Measurements from ENCODE around the gene TEX22. TPM values are rescaled to one million over a fixed set of nuclear protein-coding genes. Genes with fewer than 3 reads are reported as not detected.

TEX22 gene
- total and polyA plus RNA-seq, 8 donors = 0.96 to 3.0 (median 1.5) TPM

DNA sequence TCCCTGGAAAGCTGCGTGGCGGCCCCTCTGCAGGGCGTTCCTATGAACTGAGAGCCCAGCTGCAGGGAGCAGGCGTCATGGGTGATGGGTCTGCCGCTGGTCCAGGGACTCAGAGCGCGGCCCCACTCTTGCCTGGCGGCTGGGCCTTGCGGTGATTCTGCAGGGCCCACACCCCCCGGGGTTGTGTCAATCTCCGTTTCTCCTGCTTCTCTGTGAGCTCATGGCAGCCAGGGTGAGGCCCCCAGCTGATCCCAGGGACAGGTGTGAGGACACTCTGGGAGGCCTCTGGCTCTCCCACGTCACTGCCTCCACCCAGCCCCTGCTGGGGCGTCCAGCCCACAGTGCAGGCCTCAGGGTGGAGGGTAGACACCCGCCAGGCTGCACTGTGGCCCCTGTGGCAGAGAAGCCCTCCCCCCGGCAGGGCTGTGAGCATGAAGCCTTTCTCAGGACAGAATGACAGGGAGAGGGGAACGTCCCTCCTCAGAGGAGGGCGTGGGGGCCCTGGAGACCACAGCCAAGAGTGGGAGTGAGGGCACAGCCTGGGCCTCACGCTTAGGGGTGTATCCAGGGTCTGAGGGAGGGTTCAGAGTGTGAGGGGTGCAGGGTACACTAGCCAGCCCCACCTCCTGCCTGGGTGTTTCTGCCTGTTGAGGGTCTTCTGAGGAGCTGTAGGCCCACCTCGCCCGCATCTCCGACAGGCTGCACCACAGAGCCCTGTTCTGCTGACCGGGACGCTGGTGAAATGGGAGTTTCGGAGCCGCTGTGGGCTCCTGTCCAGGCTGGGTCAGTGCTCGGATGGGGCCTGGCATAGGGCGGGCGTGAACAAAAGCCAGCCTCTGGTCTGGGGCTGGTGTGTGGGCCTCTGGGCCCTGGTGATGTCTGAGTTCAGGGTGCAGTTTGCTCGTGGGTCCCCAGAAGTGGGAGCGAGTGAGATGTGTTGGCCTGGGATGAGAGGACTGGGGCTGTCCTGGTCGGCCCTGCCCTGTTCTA is 49.6 kb downstream of the TEX22 start:
- H3K27me3 ChIP-seq = no peaks in the 10 kb centered on the region
- H3K4me1 ChIP-seq = peaks cover 4 to 8% of the 10 kb centered on the region in 2 donors
- intact Hi-C loops (cut with DNase I) = no loop called here
- TF ChIP-seq, protein P1, sequence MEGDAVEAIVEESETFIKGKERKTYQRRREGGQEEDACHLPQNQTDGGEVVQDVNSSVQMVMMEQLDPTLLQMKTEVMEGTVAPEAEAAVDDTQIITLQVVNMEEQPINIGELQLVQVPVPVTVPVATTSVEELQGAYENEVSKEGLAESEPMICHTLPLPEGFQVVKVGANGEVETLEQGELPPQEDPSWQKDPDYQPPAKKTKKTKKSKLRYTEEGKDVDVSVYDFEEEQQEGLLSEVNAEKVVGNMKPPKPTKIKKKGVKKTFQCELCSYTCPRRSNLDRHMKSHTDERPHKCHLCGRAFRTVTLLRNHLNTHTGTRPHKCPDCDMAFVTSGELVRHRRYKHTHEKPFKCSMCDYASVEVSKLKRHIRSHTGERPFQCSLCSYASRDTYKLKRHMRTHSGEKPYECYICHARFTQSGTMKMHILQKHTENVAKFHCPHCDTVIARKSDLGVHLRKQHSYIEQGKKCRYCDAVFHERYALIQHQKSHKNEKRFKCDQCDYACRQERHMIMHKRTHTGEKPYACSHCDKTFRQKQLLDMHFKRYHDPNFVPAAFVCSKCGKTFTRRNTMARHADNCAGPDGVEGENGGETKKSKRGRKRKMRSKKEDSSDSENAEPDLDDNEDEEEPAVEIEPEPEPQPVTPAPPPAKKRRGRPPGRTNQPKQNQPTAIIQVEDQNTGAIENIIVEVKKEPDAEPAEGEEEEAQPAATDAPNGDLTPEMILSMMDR (IDR thresholded peaks at IDR 0.05) = no peak
- no peaks in the 10 kb centered on the region for H3K9me3 ChIP-seq
- no peak overlapping the region for H3K27ac ChIP-seq
- peak in 1 of 4 donors; percentile 62 for DNase-seq
- ATAC-seq = no peak
- no peak overlapping the region for H3K4me3 ChIP-seq
- H3K36me3 ChIP-seq = peaks cover 0 to 45% of the 10 kb centered on the region in 2 donors

DNA sequence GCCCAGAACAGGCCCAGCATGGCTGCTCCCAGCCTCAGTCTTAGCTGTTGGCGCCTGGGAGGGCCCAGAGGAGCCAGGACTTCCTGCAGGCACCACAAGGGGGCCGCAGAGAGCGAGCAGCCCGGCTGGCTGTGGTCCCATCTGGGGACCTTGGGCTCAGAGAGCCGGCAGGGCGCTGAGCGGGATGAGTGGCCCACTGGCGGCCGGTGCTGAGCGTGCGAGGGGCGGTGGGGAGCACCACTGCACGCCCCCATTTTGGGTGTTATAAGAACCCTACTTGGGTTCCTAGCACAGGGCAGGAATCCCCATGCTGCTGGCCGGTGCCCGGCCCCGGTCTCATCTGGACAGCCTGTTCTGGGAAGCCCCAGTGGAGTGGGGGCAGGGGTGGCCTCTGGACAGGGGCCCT is 50.4 kb downstream of the TEX22 start:
- peaks cover 4 to 8% of the 10 kb centered on the region in 2 donors for H3K4me1 ChIP-seq
- H3K4me3 ChIP-seq = no peak overlapping the region
- no peak overlapping the region for H3K27ac ChIP-seq
- H3K36me3 ChIP-seq = peaks cover 0 to 51% of the 10 kb centered on the region in 2 donors
- TF ChIP-seq, protein P1 (IDR thresholded peaks at IDR 0.05) = peak; percentile 91 to 93
- peak; percentile 95 for ATAC-seq
- intact Hi-C loops (cut with DNase I) = no loop called here
- no peaks in the 10 kb centered on the region for H3K27me3 ChIP-seq
- no peaks in the 10 kb centered on the region for H3K9me3 ChIP-seq
- DNase-seq = peak; percentile 62 to 90 (median 75)

DNA sequence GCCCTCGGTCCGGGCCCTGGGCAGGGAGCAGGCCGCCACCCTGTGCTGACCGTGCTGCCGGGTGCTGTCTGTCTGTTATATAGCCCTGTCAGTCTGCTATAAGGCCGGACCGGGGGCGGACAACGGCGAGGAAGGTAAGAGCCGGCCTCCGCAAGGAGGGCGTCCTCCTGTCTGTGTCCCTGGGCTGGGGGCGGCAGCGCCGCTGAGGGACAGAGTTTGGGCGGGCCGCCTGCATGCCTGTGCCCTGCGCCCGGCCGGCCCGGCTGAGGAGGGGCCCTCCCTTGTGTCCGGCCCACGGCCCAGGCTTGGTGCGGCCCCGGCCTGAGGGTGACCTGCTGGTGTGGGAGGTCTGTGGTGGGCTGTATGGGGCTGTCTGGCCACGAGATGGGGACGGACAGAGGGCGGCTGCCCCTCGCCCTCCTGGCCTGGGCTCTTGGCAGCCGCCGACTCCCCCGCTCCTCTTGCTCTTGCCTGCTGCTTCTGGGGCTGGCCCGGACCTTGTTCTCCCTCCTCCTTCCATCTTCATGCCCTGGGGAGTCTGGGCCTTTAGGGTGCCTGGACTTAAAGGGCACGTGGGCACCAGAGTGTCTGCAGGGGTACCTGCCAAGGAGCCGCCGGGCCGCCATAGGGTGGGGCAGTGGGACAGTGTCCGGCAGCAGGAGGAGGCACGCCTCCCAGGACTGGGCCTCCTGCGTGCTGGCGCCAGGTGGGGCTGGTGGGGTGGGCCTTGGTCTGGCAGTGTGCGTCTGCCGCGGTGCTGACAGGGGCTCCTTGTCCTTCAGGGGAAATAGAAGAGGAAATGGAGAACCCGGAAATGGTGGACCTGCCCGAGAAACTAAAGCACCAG is 51.2 kb downstream of the TEX22 start:
- Histone ChIP-seq H3K27ac (no peak overlapping the region), H3K27me3 (no peaks in the 10 kb centered on the region), H3K4me3 (no peak overlapping the region), H3K4me1 (peaks cover 4 to 8% of the 10 kb centered on the region in 2 donors), H3K36me3 (peaks cover 0 to 58% of the 10 kb centered on the region in 2 donors), H3K9me3 (no peaks in the 10 kb centered on the region)
- ATAC-seq (no peak), DNase-seq (peak in 1 of 4 donors; percentile 79)
- intact Hi-C loops (cut with DNase I) = no loop called here
- TF ChIP-seq, protein P1 (IDR thresholded peaks at IDR 0.05) = no peak

DNA sequence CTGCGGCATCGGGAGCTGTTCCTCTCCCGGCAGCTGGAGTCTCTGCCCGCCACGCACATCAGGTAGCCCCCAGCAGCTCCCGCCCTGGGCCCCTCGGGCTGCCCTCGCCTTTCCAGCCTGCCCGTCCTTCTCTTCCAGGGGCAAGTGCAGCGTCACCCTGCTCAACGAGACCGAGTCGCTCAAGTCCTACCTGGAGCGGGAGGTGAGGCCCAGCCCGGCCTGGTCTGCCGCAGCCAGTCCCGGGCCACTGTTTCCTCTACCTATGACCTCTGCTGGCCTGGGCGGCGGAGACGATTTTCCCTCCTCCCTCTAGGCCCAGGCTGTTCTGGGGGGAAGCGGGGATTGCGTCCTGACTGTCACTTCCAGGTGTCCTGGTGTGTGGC is 51.8 kb downstream of the TEX22 start:
- H3K4me1 ChIP-seq = peaks cover 4 to 8% of the 10 kb centered on the region in 2 donors
- no peaks in the 10 kb centered on the region for H3K27me3 ChIP-seq
- H3K4me3 ChIP-seq = no peak overlapping the region
- ATAC-seq (no peak), DNase-seq (peak in 1 of 4 donors; percentile 64)
- no peak overlapping the region for H3K27ac ChIP-seq
- intact Hi-C loops (cut with DNase I) = no loop called here
- TF ChIP-seq, protein P1 (IDR thresholded peaks at IDR 0.05) = no peak
- no peaks in the 10 kb centered on the region for H3K9me3 ChIP-seq
- H3K36me3 ChIP-seq = peaks cover 0 to 65% of the 10 kb centered on the region in 2 donors

Data from left lung (tissue), 10 donors.